Raji (cell line): ENCODE measurements around the gene TRIM36.

Experiments used
- POLR2A ChIP-seq: IDR thresholded peaks from 2 replicates; pipeline ENCODE4 v1.6.1; 2011; ENCODE audit warnings: low read depth, low read length, control low read depth; ENCODE audit not compliant: insufficient read depth

The TRIM36 gene

DNA sequence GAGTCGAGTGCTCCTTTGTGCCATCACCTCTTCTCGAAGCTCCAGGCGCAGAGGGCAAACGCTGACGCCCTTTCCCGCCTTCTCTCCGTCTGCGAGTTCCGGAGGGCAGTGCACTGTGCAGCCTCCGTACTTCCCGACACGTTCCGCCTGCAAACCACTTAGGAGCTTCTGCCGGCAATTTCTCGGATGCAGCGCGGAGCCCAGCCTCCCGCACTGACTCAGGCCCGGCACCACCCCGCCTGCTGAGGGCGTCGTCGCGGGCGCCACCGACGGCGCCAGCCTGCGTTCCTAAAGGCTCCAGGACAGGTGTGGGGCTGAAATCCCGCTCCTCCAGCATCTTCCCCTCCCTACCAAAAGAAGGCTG is 9.3 kb upstream of the TRIM36 start:
- TF ChIP-seq POLR2A, result no peak

DNA sequence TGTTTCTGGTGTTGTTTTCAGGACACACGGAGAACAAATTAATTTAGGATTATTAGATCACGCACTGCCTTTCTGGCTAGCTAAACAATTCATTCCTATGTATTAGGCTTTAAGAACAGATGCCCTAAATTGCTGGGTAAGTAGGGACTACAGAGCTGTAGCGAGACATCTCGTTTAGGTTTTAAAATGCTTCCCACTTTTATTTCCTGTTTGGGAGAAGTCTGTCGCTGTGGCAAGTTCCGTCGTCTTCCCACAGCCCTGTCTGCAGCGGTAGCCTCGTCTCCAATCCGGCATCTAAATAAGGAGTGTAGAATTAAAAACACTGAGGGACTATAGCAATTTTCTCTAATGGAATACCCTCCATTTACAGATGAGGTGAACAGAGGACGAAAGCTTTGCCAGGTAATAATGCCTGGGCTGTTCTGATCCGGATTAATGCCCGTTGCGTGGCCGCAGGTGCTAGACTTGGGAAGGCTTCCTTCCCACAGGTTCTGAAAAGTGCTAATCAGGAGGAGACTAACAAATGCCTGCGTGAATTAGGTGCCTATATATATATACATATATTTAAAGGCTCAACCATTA is 1.3 kb upstream of the TRIM36 start:
- TF ChIP-seq POLR2A, result no peak

DNA sequence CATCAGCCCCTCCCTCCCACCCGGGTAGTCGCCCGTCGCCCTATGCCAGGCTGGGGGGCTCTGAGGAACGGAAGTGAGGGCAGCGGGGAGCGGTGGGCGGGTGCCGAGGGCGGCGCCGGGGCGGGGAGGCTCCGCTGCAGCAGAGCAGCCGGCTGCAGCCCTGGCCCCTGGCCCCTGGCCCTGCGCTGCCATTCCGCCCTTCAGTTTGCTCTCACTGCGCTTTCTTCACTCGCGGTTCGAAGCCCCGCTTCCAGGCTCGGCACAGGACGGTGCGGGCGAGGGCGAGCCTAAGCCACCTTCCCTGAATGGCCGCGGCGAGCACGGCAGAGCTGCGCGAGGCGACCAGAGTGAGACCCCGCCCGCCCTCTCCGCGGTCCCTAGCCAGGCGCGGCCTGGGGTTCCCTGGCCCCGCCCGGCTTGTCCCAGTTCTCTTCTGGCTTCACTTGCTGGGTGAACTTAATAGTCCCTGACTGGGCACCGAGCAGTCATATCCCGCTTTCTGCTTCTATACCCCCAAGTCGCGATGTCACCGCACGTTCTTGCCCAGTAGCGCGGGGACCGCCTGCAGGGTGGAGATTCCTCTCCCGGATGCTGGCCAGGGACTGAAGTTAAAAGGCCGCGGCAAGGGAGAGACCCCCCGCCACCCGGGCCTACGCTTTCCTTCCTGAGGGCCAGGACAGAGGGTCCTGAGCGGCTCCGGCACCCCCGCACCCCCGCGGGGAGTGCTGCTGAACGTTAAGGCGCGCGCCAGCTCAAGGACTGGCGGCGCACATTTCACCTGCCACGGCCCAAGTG is 623 bp upstream of the TRIM36 start:
- no peak for TF ChIP-seq POLR2A

DNA sequence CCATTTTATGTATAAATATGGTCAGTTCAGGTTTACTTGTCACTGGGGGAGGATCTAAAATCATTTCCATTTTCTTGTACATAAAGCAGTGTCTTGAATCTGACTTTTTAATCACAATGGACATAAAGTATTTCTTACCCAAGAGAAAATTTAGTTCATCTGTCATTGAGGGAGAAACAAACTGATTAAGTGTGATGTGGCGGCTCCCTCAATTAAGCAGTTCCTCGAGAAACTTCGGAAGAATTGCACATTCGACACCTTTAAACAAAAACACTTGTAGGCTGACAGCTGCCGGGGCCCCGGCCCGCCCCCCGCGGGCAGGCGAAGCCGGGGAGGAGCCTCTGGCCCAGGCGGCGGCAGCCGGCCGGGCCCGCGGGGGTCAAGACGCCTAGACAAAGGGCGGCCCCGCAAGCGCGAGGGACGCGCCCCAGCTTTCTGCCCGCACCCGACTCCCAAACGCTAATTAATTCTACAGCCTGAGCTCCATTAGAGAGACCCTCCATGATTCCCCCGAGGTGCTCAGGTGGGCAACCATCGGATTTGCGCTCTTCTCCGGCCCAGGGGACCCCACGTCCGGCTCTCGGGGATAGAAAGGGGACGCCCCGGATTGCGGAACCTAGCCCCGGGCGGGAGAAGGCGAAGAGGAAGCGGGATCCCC is 750 bp downstream of the TRIM36 start:
- TF ChIP-seq POLR2A, result no peak

DNA sequence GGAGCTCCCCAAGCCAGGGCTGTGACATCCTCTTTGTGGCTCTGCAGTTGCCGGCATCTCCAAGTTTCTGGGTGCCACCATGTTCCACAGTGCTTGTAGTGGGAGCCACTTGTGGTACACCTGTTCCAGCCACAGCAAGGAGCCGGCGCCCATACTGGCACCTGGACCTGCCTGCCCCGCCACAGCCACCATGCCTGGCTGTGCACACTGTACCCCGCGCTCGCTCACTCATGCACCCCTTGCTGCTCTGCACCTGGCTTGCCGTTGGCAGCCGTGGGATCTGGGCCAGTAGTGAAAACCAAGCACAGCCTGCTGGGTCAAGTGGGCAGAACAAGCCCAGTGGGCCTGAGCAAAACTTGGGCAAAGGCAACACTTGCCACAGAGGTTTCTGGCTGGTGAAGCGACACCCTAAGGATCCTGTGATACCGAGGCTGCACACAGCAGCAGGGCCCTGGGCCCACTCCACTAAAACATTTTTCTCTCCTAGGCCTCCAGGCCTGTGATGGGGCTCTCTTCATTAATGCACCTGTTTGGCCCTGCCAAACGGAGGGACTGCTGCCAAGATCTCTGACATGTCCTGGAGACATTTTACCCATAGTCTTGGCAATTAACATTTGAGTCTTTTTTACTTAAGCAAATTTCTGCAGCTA is 2.8 kb downstream of the TRIM36 start:
- no peak for TF ChIP-seq POLR2A

DNA sequence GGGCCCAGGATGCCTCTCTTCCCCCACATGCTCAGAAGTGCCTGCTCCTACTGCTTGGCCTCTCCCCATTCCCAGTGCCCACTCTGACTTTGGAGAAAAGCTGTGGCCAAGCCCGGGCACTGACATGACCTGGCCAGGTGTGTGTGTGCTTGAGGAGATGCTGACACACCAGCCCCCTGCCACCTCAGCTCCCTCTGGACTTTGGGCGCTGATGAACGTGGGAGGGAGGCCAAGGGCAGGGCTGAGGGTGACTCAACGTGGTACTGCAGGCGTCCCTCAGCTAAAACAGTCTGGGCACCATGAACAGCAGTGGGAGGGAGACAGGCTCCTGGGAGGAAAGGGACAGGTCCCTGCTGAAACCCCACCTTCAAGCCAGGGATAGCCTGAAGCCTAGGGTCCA is 3.9 kb downstream of the TRIM36 start:
- no peak for TF ChIP-seq POLR2A

DNA sequence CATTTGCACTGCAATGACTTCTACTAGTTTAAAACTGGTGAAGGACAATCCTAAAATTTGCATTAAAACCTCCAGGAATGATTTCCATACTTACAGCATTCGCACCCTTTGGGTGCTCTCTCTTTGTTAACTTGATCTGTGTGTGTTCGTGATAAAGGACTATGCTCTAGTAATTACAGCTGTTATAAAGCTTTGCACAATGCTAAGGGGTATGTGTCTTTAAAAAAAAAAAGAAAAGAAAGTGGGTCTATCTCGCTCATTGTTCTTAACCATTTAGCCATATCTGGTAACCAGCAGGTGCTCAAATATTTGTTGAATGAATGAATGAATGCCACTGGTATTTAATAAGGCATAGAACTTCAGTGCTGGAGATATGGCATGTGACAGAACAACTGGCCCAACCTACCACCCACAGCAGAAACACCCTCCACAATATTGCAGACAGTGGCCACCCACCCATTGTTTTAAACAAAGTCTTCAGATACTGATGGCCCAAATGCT is 8.7 kb downstream of the TRIM36 start:
- no peak for TF ChIP-seq POLR2A

DNA sequence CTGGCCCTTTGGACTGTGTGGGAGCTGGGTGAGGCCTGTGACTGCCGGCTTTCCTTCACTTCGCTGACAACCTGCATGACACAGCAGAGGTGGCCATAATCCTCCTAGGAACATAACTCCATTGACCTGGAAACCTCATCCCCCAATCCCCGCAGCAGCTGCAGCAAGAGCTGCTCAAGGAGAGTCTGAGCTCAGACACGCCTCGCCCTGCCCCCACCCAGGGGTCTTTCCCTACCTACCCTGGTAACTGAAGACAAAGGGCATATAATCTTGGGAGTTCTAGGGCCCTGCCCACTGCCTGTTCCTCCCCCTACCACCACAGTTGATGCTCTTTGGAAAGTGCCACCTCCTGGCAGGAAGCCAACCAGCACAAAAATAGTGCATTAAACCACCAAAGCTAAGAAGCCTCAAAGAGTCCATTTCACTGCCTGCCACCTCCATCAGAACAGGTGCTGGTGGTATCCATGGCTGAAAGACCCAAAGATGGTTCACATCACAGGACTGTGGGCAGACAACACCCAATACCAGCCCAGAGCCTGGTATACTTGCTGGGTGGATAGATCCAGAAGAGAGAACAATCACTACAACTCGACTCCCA is 18.4 kb downstream of the TRIM36 start:
- no peak for TF ChIP-seq POLR2A

DNA sequence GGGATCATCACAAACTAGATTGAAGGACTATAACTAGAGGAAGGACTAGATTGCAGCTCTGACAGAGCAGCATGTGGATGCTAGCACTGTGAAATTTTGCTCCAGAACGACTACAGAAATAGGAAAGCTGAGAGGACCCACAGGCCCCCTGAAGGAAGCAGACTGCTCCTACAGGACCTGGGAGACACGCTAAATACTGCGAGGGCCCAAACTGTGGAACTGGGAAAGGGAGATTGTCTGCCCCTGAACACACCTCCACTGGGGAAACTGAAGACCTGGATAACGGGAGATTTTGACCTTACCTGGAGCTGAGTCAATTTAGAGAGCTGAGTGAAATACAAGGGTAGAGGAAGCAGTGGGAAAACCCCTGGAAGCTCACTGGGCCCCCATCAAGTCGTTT is 19.2 kb downstream of the TRIM36 start:
- no peak for TF ChIP-seq POLR2A

DNA sequence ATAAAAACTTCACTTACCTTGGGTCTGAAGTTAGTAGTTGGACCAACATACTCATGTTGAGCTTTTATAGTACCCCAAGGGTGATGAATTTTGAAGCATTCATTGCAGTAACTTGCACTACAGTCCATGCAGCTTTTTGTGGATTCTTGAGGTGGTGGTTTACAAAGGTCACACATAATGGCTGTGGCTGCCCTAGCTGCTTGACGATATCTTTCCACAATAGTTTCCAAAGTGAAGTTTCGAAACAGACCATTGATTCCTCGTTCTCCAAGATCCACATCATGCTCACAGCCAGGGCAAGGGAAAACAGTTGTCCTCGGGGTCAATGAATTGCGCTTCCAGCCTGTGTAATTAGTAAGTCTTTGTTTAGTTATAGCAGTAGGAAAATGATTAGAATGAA is 22.7 kb downstream of the TRIM36 start:
- no peak for TF ChIP-seq POLR2A

DNA sequence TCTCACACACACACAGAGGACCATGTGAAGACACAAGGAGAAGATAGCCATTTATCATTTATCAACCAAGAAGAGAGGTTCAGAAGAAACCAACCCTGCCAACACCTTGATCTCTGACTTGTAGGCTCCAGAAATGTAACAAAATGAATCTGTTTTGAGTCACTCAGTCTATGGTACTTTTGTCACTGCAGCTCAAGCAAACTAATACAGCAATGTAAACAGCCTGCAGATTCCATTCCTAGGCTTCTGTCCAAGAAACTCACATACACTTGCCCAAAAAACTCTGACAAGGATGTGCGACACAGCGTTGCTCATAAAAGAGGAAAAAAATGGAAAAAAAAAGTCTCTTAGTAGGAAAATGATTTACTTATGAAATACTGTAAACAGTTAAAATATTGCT is 33.4 kb downstream of the TRIM36 start:
- no peak for TF ChIP-seq POLR2A

DNA sequence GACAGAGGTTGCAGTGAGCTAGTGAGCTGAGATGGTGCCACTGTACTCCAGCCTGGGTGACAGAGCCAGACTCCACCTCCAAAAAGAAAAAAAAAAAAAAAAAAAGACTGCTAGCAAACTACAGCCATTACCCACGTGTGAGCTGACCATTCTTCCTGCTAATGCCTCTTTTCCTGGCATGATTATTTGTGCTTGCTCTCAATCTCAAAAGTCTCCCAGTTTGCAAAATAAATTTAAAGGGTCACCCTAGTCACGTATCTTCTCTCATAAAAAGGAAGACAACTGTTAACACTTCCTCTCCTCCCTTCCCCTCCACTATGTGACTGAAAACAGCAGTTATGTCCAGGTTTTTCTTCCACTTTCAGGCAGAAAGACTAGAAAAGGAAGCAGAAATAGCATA is 37.2 kb downstream of the TRIM36 start:
- TF ChIP-seq POLR2A, result no peak

DNA sequence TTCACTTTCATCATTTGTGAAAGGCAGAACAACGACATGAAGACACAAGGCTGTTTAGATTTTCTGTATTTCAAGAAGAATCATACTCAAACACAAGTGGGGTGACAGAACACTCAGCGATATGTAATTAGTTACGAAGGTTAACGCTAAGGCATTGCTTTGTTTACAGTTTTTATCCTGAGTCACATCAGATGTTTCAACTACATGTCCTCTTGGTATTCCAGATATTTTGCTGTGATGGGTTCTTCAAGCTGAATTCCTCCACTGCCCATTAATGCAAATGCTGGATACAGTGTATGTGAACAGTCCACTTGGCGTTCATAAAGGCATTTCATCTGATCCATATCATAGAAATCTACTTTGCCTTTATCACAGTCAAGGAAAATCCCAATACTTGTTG is 43.4 kb downstream of the TRIM36 start:
- TF ChIP-seq POLR2A, result no peak

DNA sequence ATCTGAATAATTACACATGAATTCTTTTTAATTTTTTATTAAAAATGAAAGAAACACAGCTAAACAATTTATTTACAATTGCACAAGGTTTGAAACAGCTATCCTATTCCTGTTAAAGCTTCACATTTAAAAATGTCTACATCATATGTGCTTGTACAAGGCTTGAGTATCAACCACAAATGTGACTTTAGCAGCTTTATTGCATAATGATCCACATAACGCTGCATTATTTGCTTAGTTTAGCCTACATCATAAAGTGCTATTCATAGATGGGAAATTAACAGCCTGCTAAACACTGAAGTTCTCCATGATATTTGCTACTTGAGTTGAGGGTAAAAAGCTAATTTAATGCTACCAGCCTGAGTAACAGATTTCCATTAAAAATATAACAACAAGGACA is 45.0 kb downstream of the TRIM36 start:
- TF ChIP-seq POLR2A, result no peak

DNA sequence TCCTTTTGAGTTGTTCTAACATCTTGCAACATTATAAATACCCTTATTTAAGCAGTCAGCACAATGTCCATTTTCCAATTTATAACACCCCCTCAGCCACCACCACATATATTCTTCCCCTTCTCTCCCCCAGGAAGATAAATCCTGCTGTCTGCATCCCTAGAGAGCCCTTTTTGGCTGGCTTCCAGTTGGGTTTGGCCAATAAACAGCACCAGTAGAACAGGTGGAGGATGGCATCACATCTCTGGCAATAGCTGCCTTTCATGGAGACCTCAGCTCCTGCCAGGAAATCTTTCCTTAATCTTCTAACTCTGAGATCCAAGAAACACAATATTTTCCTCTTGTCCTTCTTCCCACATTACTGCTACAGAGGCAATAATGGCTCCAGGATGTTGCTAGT is 53.7 kb downstream of the TRIM36 start:
- no peak for TF ChIP-seq POLR2A

DNA sequence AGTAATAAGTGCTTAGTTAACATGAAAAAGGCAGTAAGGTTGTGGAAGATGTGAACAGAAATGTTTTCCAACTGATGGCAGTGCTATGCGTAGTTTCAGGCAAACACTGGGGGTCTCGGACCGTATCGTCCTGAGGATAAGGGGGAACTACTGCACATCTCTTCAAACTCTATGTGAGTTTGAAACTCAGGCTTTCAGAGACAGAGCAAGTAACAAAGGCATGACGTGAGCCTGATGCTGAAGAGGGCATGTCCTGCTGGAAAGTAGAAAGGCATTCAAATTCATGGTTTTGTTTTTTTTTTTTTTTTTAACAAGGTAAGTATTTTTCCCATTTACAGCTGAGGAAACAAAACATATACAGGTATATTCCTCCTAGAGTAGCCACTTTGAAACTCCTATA is 59.9 kb downstream of the TRIM36 start:
- no peak for TF ChIP-seq POLR2A

DNA sequence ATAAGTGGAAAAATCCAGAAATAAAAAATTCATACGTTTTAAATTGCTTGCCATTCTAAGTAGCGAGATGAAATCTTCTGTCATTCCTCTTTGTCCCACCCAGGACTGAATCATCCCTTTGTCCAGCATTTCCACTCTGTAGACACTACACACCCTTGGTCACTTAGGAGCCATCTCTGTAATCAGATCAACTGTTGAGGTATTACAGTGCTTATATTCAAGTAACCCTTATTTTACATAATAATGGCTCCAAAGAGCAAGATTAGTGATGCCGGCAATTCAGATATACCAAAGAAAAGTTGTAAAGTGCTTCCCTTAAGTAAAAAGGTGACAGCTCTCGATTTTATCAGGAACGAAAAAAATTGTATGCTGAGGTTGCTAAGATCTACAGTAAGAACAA is 60.4 kb downstream of the TRIM36 start:
- no peak for TF ChIP-seq POLR2A
